A673 (cell line): ENCODE data around the gene FMNL3. TPM values are rescaled to one million over a fixed set of nuclear protein-coding genes. Genes with fewer than 3 reads are reported as not detected.

ENCODE experiments used
- BruUV-seq: library from RNA; stranded (reverse); fragments of 400-500 nt; replicated peaks from 2 replicates; lab custom pipeline; 2021; lab: Mats Ljungman, UMichigan
- CTCF ChIA-PET: fragments of 300-600 bp; sonication (Branson Sonifier 250); formaldehyde crosslinking; loops from one replicate; lab custom pipeline; 2022; ENCODE audit warnings: antibody characterized with exemption; lab: Charles Lee
- POLR2A ChIA-PET: fragments of 300-600 bp; sonication (Branson Sonifier 250); formaldehyde crosslinking; loops from one replicate; lab custom pipeline; 2022; ENCODE audit warnings: antibody characterized with exemption; ENCODE audit not compliant: low non-redundant PET; lab: Charles Lee
- DNase-seq: peaks from one replicate; pipeline ENCODE4 v3.0.0-alpha.2; 2015; ENCODE audit warnings: low spot score
- H3K27ac ChIP-seq: fragments of 200-600 bp; sonication (generic); 2 replicates; pipeline ENCODE4 v1.5.1; 2016; ENCODE audit warnings: mixed run types, low read depth, mild to moderate bottlenecking, mixed read lengths, antibody characterized with exemption, low read length; ENCODE audit not compliant: poor library complexity, severe bottlenecking
- H3K27me3 ChIP-seq: fragments of 200-600 bp; sonication (generic); replicated peaks from 2 replicates; pipeline ENCODE4 v1.6.1; 2017; ENCODE audit warnings: mixed run types, low read depth, mild to moderate bottlenecking, mixed read lengths, antibody characterized with exemption, low read length; ENCODE audit not compliant: insufficient read depth, poor library complexity
- H3K36me3 ChIP-seq: fragments of 200-600 bp; sonication (generic); 2 replicates; pipeline ENCODE4 v1.6.1; 2016; ENCODE audit warnings: mixed run types, mild to moderate bottlenecking, mixed read lengths, antibody characterized with exemption, low read length; ENCODE audit not compliant: insufficient read depth, poor library complexity, severe bottlenecking
- H3K4me1 ChIP-seq: fragments of 200-600 bp; sonication (generic); 2 replicates; pipeline ENCODE4 v1.6.1; 2017; ENCODE audit warnings: mixed run types, mild to moderate bottlenecking, mixed read lengths, antibody characterized with exemption, low read length; ENCODE audit not compliant: insufficient read depth, poor library complexity, severe bottlenecking
- H3K4me3 ChIP-seq: fragments of 200-600 bp; sonication (generic); 2 replicates; pipeline ENCODE4 v1.5.1; 2016; ENCODE audit warnings: low read depth, mixed run types, mild to moderate bottlenecking, mixed read lengths, low read length; ENCODE audit not compliant: poor library complexity, severe bottlenecking
- H3K9me3 ChIP-seq: fragments of 200-600 bp; sonication (generic); 2 replicates; pipeline ENCODE4 v1.6.1; 2016; ENCODE audit warnings: mixed run types, low read depth, mild to moderate bottlenecking, mixed read lengths, antibody characterized with exemption, low read length; ENCODE audit not compliant: poor library complexity, severe bottlenecking
- CTCF ChIP-seq: fragments of 300-800, 200-600 bp; sonication (generic); conservative IDR thresholded peaks from 2 replicates; pipeline ENCODE4 v1.5.1; 2017; ENCODE audit warnings: low read depth, mild to moderate bottlenecking, antibody characterized with exemption, low read length, moderate library complexity, mixed read lengths
- EZH2 ChIP-seq: fragments of 200-600 bp; sonication (generic); IDR thresholded peaks from 2 replicates; pipeline ENCODE4 v1.6.1; 2017; ENCODE audit warnings: borderline replicate concordance, low read depth, mild to moderate bottlenecking, mixed read lengths, antibody characterized with exemption, low read length; ENCODE audit not compliant: poor library complexity, severe bottlenecking
- intact Hi-C: fragments of 100-400 bp; cut with micrococcal nuclease; formaldehyde crosslinking; loops from one replicate; pipeline ENCODE4 v1.10.0; 2022; ENCODE audit not compliant: unreplicated experiment
- total RNA-seq: library from RNA; stranded (reverse); gene quantifications from 2 replicates; pipeline ENCODE4 v1.2.3, GENCODE V29; 2021

Gene FMNL3
- total RNA-seq, 1 experiment from 2014 or later = 22.0 TPM

GRCh38 chr12:49662998-49663843 lies 44.0 kb downstream of the FMNL3 start:
- no peak overlapping the region for H3K4me3 ChIP-seq
- intact Hi-C loops = no loop called here
- H3K4me1 ChIP-seq = peaks cover 19% of the 10 kb centered on the region
- ChIA-PET CTCF (interaction anchor here (0.6 kb wide), 1 partner anchor 78 kb away, joined by 3 read pairs; the partner anchor contains the start of gene TMBIM6), POLR2A (interaction anchor here (0.5 to 1.5 kb wide), 2 partner anchors 78 to 534 kb away, joined by 4 to 6 read pairs; partner anchors contain the start of gene TMBIM6)
- no peaks in the 10 kb centered on the region for H3K36me3 ChIP-seq
- BruUV-seq = no TSS peak
- no peaks in the 10 kb centered on the region for H3K27me3 ChIP-seq
- H3K27ac ChIP-seq = peak overlapping the region; percentile 90
- H3K9me3 ChIP-seq = no peaks in the 10 kb centered on the region
- DNase-seq = peak; percentile 95
- no peak for TF ChIP-seq EZH2
- TF ChIP-seq CTCF = no peak

GRCh38 chr12:49661746-49662145 lies 45.5 kb downstream of the FMNL3 start:
- ChIA-PET POLR2A (no interaction called here), CTCF (interaction anchor here (0.6 kb wide), 1 partner anchor 622 kb away, joined by 6 read pairs; no protein-coding TSS in a partner anchor)
- intact Hi-C loops = no loop called here
- no peak for DNase-seq
- TF ChIP-seq CTCF = no peak
- no peak for TF ChIP-seq EZH2
- no peak overlapping the region for H3K4me3 ChIP-seq
- BruUV-seq = no TSS peak
- H3K36me3 ChIP-seq = no peaks in the 10 kb centered on the region
- no peaks in the 10 kb centered on the region for H3K9me3 ChIP-seq
- no peaks in the 10 kb centered on the region for H3K27me3 ChIP-seq
- peaks cover 19% of the 10 kb centered on the region for H3K4me1 ChIP-seq
- H3K27ac ChIP-seq = no peak overlapping the region

- no peak for DNase-seq
- H3K4me3 ChIP-seq = no peak overlapping the region
- ChIA-PET POLR2A (no interaction called here), CTCF (interaction anchor here (1.1 kb wide), 1 partner anchor 24 kb away, joined by 3 read pairs; no protein-coding TSS in a partner anchor)
- intact Hi-C loops = no loop called here
- TF ChIP-seq CTCF = no peak
- TF ChIP-seq EZH2 = no peak
- no TSS peak for BruUV-seq
- no peak overlapping the region for H3K27ac ChIP-seq
- H3K9me3 ChIP-seq = no peaks in the 10 kb centered on the region
- H3K27me3 ChIP-seq = no peaks in the 10 kb centered on the region
- peaks cover 19% of the 10 kb centered on the region for H3K4me1 ChIP-seq
- no peaks in the 10 kb centered on the region for H3K36me3 ChIP-seq
These were observed 46.0 kb downstream of the FMNL3 start for GRCh38 chr12:49661191-49661590.
